HepG2 (cell line): ENCODE data around the gene SIMC1. TPM values are rescaled to one million over a fixed set of nuclear protein-coding genes. Genes with fewer than 3 reads are reported as not detected.

Experiments
- BRD4 ChIP-seq: sonication (generic); formaldehyde crosslinking; IDR thresholded peaks from 2 replicates; pipeline ENCODE4 v1.4.0; 2020; ENCODE audit warnings: missing genetic modification reagents
- CBX5 ChIP-seq: sonication (generic); formaldehyde crosslinking; IDR thresholded peaks from 2 replicates; pipeline ENCODE4 v1.4.0; 2020; ENCODE audit warnings: missing genetic modification reagents, borderline replicate concordance
- CHD2 ChIP-seq: IDR thresholded peaks from 2 replicates; pipeline ENCODE4 v1.6.1; 2011; ENCODE audit warnings: low read depth, low read length, improper control_type of control experiment
- HINFP ChIP-seq: sonication (generic); formaldehyde crosslinking; IDR thresholded peaks from 2 replicates; pipeline ENCODE4 v1.4.0; 2020; ENCODE audit warnings: low read depth, mild to moderate bottlenecking, missing genetic modification reagents
- HNRNPK ChIP-seq: fragments of 200-400 bp; formaldehyde crosslinking; IDR thresholded peaks from 2 replicates; pipeline ENCODE4 v1.6.1; 2018; ENCODE audit warnings: low read length, low read depth, moderate library complexity, mild to moderate bottlenecking; ENCODE audit not compliant: poor library complexity, severe bottlenecking
- KDM3A ChIP-seq: IDR thresholded peaks from 2 replicates; pipeline ENCODE4 v1.6.1; 2018; ENCODE audit warnings: low read depth, missing compliant biosample characterization
- MLX ChIP-seq: IDR thresholded peaks from 2 replicates; pipeline ENCODE4 v1.6.1; 2016
- NONO ChIP-seq, 2 experiments: fragments of 450-650 bp in 1 of 2; sonication (generic) in 1 of 2; formaldehyde crosslinking in 1 of 2; IDR thresholded peaks in 1 of 2; conservative IDR thresholded peaks in 1 of 2; 2 replicates each; pipeline versions ENCODE4 v1.6.1 to v1.8.0; 2017 to 2022; ENCODE audit warnings: mild to moderate bottlenecking in 1 of 2, missing genetic modification reagents in 1 of 2, moderate library complexity in 1 of 2
- PAX8 ChIP-seq: sonication (generic); formaldehyde crosslinking; IDR thresholded peaks from 2 replicates; pipeline ENCODE4 v1.8.0; 2022; ENCODE audit warnings: mild to moderate bottlenecking, missing genetic modification reagents, borderline replicate concordance
- SAFB2 ChIP-seq: sonication (generic); formaldehyde crosslinking; IDR thresholded peaks from 2 replicates; pipeline ENCODE4 v1.5.1; 2020; ENCODE audit warnings: missing genetic modification reagents, low read depth, mild to moderate bottlenecking, borderline replicate concordance
- SIX1 ChIP-seq: sonication (generic); formaldehyde crosslinking; IDR thresholded peaks from 2 replicates; pipeline ENCODE4 v1.4.0; 2020; ENCODE audit warnings: missing genetic modification reagents, borderline replicate concordance
- ZBTB8A ChIP-seq: sonication (generic); formaldehyde crosslinking; IDR thresholded peaks from 2 replicates; pipeline ENCODE4 v1.4.0; 2020; ENCODE audit warnings: mild to moderate bottlenecking, low read depth, missing genetic modification reagents, borderline replicate concordance
- ZGPAT ChIP-seq: IDR thresholded peaks from 2 replicates; pipeline ENCODE4 v1.6.1; 2016; ENCODE audit warnings: mild to moderate bottlenecking
- ZNF430 ChIP-seq: sonication (generic); formaldehyde crosslinking; IDR thresholded peaks from 2 replicates; pipeline ENCODE4 v1.9.0; 2021; ENCODE audit warnings: mild to moderate bottlenecking, missing genetic modification reagents
- ZNF740 ChIP-seq: sonication (generic); formaldehyde crosslinking; IDR thresholded peaks from 2 replicates; pipeline ENCODE4 v1.4.0; 2020; ENCODE audit warnings: missing genetic modification reagents
- ZNF775 ChIP-seq: sonication (generic); formaldehyde crosslinking; IDR thresholded peaks from 2 replicates; pipeline ENCODE4 v1.4.0; 2020; ENCODE audit warnings: missing genetic modification reagents, mild to moderate bottlenecking, moderate library complexity, borderline replicate concordance
- polyA plus RNA-seq, 8 experiments: library from polyadenylated mRNA; depleted of rRNA in 3 of 8; stranded (reverse) in 7 of 8; unstranded in 1 of 8; fragments of >200 nt; fragmentation: Illumina TruSeq in 4 of 8; extraction: Trizol in 4 of 8; gene quantifications; 2 replicates each; pipeline versions ENCODE4 v1.2.1 to v1.2.3, GENCODE V29; 2011 to 2016; ENCODE audit warnings: low read depth in 4 of 8, missing spikeins in 1 of 8, mixed read lengths in 1 of 8; ENCODE audit not compliant: insufficient read depth in 1 of 8
- total RNA-seq, 5 experiments: library from RNA; depleted of rRNA; stranded (reverse); fragments of >200 nt; fragmentation: Illumina TruSeq; extraction: Trizol; gene quantifications; 2 replicates each; pipeline ENCODE4 v1.2.3, GENCODE V29; 2016; ENCODE audit warnings: low read depth in 1 of 5
- TF ChIP-seq, protein P1 (sequence below): sonication (generic); formaldehyde crosslinking; IDR thresholded peaks from 2 replicates; pipeline ENCODE4 v1.5.0; 2020; ENCODE audit warnings: mild to moderate bottlenecking, missing genetic modification reagents
- TF ChIP-seq, protein P2 (sequence below): sonication (generic); formaldehyde crosslinking; IDR thresholded peaks from 2 replicates; pipeline ENCODE4 v1.4.0; 2020; ENCODE audit warnings: missing genetic modification reagents
- TF ChIP-seq, protein P3 (sequence below): IDR thresholded peaks from 2 replicates; pipeline ENCODE4 v1.6.1; 2016; ENCODE audit warnings: missing compliant biosample characterization, missing genetic modification reagents, borderline replicate concordance

SIMC1 gene
- total and polyA plus RNA-seq, 2 of the 13 experiments (the other 11 are each of a cell fraction or from before 2014, with no cell fraction given): 5.4 to 6.8 TPM

DNA sequence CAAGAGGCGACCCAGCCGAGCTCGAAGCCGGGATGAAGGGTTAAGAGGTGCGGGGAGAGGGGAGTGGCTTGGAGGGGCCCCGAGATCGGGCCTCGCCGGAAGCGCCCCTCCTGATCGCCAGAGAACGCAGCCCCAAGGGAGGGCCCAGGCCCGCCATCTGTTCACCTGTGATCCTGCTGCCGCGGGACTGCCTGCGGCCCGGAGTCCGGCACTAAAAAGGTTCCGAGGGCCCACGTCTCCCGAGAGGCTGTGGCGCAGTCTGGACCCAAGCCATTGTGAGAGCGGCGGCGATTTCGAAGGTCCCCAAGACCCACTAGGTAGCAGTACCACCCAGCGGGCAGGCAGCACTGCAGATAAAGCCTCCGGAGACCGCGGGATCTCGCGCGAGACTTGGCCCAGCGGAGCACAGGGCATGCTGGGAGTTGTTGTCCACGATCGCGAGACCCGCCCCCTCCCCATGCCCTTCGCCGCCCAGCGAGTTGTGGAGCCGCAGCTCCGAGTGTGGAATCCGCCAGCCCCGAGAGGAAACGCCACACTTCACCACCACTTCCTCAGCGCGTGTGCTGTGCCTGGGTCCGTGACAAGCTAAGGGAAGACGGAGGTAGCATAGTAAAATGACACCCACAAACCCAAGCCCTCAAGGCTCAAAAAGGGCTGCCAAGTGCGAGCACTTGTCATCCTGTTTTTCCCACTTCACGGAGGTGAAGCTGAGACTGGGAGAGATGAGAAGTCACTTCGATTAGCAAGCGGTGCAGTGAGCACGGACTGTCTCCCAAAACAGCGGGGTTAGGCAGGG, 123.4 kb downstream of the SIMC1 start, which contains the start of gene KIAA1191 (continued):
- TF ChIP-seq PAX8 (CRISPR knock-in tag) (peak; percentile 65; the same call in 1 of the 2 replicates), ZBTB8A (CRISPR knock-in tag) (no peak), NONO (IDR thresholded peaks at IDR 0.05) (no peak), NONO (CRISPR knock-in tag; conservative IDR thresholded peaks at IDR 0.05) (peak; percentile 76; the same call in 1 of the 2 replicates), ZNF430 (CRISPR knock-in tag) (peak; percentile 95), CHD2 (peak; percentile 98), MLX (peak; percentile 45; the same call in 1 of the 2 replicates), KDM3A (0 out of 2 replicates have a peak, but pooled peaks have one; percentile 44), ZNF775 (CRISPR knock-in tag) (no peak), CBX5 (CRISPR knock-in tag) (peak; percentile 95; the same call in 1 of the 2 replicates), ZNF740 (no peak), HNRNPK (peak; percentile 49), BRD4 (CRISPR knock-in tag) (no peak), SIX1 (CRISPR knock-in tag) (no peak), HINFP (CRISPR knock-in tag) (peak; percentile 60; the same call in 1 of the 2 replicates), ZGPAT (CRISPR knock-in tag) (peak; percentile 81), SAFB2 (no peak; the same call in 1 of the 2 replicates)
- TF ChIP-seq, protein P1, sequence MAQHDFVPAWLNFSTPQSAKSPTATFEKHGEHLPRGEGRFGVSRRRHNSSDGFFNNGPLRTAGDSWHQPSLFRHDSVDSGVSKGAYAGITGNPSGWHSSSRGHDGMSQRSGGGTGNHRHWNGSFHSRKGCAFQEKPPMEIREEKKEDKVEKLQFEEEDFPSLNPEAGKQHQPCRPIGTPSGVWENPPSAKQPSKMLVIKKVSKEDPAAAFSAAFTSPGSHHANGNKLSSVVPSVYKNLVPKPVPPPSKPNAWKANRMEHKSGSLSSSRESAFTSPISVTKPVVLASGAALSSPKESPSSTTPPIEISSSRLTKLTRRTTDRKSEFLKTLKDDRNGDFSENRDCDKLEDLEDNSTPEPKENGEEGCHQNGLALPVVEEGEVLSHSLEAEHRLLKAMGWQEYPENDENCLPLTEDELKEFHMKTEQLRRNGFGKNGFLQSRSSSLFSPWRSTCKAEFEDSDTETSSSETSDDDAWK (CRISPR knock-in tag): no peak
- TF ChIP-seq, protein P2, sequence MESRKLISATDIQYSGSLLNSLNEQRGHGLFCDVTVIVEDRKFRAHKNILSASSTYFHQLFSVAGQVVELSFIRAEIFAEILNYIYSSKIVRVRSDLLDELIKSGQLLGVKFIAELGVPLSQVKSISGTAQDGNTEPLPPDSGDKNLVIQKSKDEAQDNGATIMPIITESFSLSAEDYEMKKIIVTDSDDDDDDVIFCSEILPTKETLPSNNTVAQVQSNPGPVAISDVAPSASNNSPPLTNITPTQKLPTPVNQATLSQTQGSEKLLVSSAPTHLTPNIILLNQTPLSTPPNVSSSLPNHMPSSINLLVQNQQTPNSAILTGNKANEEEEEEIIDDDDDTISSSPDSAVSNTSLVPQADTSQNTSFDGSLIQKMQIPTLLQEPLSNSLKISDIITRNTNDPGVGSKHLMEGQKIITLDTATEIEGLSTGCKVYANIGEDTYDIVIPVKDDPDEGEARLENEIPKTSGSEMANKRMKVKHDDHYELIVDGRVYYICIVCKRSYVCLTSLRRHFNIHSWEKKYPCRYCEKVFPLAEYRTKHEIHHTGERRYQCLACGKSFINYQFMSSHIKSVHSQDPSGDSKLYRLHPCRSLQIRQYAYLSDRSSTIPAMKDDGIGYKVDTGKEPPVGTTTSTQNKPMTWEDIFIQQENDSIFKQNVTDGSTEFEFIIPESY (CRISPR knock-in tag): peak; percentile 57; the same call in 1 of the 2 replicates
- TF ChIP-seq, protein P3, sequence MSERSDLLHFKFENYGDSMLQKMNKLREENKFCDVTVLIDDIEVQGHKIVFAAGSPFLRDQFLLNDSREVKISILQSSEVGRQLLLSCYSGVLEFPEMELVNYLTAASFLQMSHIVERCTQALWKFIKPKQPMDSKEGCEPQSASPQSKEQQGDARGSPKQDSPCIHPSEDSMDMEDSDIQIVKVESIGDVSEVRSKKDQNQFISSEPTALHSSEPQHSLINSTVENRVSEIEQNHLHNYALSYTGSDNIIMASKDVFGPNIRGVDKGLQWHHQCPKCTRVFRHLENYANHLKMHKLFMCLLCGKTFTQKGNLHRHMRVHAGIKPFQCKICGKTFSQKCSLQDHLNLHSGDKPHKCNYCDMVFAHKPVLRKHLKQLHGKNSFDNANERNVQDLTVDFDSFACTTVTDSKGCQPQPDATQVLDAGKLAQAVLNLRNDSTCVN (CRISPR knock-in tag): peak; percentile 71
